GM23338 (cell line): ENCODE results near the gene RPTOR.

Source experiments
- CREB1 ChIP-seq: fragments of 250-450 bp; sonication (Bioruptor Pico); IDR thresholded peaks from 2 replicates; pipeline ENCODE4 v1.5.0; 2020; ENCODE audit warnings: low read depth, mild to moderate bottlenecking, moderate library complexity
- EZH2 ChIP-seq: fragments of 200-600 bp; sonication (generic); IDR thresholded peaks from one replicate; pipeline ENCODE4 v1.8.0; 2017; ENCODE audit warnings: antibody characterized with exemption, mild to moderate bottlenecking, low read depth; ENCODE audit not compliant: unreplicated experiment
- EZH2phosphoT487 ChIP-seq: fragments of 200-600 bp; sonication (generic); IDR thresholded peaks from one replicate; pipeline ENCODE4 v1.8.1; 2018; ENCODE audit warnings: antibody characterized with exemption; ENCODE audit not compliant: unreplicated experiment
- JUNB ChIP-seq: IDR thresholded peaks from one replicate; pipeline ENCODE4 v1.6.1; 2016; ENCODE audit warnings: antibody characterized with exemption; ENCODE audit not compliant: unreplicated experiment
- POLR2AphosphoS5 ChIP-seq: IDR thresholded peaks from 2 replicates; pipeline ENCODE4 v1.6.1; 2016; ENCODE audit warnings: antibody characterized with exemption, low read depth
- ZNF114 ChIP-seq: fragments of 250-450 bp; sonication (Bioruptor Pico); IDR thresholded peaks from 2 replicates; pipeline ENCODE4 v1.5.0; 2020; ENCODE audit warnings: mild to moderate bottlenecking, moderate library complexity
- ZNF331 ChIP-seq: fragments of 250-450 bp; sonication (Bioruptor Pico); IDR thresholded peaks from 2 replicates; pipeline ENCODE4 v1.5.0; 2020; ENCODE audit warnings: low read depth, mild to moderate bottlenecking, moderate library complexity
- TF ChIP-seq, protein P1 (sequence below), 2 experiments: fragments of 200-600 bp in 1 of 2; sonication (generic) in 1 of 2; conservative IDR thresholded peaks; 2 replicates each; pipeline versions ENCODE4 v1.5.1 to v1.6.1; 2016 to 2017; ENCODE audit warnings: antibody characterized with exemption in 2 of 2, low read depth in 2 of 2, mild to moderate bottlenecking in 2 of 2, moderate library complexity in 1 of 2
- TF ChIP-seq, protein P2 (sequence below): IDR thresholded peaks from one replicate; pipeline ENCODE4 v1.6.1; 2018; ENCODE audit warnings: antibody characterized with exemption; ENCODE audit not compliant: unreplicated experiment

DNA sequence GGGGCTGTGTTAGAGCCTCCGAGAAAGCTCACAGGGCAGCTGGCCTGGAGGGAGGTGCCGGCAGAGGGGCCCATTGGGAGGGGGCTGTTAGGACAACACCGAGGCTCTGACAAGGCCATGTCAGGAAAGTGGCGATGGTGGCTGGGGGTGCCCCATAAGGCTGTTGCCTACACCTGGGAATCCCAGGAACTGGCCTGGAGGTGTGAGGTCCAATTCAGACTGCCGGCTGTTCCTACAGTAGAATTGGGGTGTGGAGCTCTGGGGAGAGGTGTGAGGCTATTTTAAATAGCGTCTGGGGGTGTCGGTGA lies 292.0 kb downstream of the RPTOR start:
- TF ChIP-seq, protein P1, sequence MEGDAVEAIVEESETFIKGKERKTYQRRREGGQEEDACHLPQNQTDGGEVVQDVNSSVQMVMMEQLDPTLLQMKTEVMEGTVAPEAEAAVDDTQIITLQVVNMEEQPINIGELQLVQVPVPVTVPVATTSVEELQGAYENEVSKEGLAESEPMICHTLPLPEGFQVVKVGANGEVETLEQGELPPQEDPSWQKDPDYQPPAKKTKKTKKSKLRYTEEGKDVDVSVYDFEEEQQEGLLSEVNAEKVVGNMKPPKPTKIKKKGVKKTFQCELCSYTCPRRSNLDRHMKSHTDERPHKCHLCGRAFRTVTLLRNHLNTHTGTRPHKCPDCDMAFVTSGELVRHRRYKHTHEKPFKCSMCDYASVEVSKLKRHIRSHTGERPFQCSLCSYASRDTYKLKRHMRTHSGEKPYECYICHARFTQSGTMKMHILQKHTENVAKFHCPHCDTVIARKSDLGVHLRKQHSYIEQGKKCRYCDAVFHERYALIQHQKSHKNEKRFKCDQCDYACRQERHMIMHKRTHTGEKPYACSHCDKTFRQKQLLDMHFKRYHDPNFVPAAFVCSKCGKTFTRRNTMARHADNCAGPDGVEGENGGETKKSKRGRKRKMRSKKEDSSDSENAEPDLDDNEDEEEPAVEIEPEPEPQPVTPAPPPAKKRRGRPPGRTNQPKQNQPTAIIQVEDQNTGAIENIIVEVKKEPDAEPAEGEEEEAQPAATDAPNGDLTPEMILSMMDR (conservative IDR thresholded peaks at IDR 0.05; ENCODE audit: low read depth in 2 of 2): no peak
- TF ChIP-seq ZNF331 (CRISPR knock-in tag): no peak
- no peak for TF ChIP-seq EZH2
- TF ChIP-seq CREB1 (CRISPR knock-in tag): no peak
- no peak for TF ChIP-seq JUNB
- no peak for TF ChIP-seq POLR2AphosphoS5
- TF ChIP-seq EZH2phosphoT487: no peak
- TF ChIP-seq, protein P2, sequence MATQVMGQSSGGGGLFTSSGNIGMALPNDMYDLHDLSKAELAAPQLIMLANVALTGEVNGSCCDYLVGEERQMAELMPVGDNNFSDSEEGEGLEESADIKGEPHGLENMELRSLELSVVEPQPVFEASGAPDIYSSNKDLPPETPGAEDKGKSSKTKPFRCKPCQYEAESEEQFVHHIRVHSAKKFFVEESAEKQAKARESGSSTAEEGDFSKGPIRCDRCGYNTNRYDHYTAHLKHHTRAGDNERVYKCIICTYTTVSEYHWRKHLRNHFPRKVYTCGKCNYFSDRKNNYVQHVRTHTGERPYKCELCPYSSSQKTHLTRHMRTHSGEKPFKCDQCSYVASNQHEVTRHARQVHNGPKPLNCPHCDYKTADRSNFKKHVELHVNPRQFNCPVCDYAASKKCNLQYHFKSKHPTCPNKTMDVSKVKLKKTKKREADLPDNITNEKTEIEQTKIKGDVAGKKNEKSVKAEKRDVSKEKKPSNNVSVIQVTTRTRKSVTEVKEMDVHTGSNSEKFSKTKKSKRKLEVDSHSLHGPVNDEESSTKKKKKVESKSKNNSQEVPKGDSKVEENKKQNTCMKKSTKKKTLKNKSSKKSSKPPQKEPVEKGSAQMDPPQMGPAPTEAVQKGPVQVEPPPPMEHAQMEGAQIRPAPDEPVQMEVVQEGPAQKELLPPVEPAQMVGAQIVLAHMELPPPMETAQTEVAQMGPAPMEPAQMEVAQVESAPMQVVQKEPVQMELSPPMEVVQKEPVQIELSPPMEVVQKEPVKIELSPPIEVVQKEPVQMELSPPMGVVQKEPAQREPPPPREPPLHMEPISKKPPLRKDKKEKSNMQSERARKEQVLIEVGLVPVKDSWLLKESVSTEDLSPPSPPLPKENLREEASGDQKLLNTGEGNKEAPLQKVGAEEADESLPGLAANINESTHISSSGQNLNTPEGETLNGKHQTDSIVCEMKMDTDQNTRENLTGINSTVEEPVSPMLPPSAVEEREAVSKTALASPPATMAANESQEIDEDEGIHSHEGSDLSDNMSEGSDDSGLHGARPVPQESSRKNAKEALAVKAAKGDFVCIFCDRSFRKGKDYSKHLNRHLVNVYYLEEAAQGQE: no peak
- no peak for TF ChIP-seq ZNF114
